ENCODE measurements around the gene CHST1. TPM values are rescaled to one million over a fixed set of nuclear protein-coding genes. Genes with fewer than 3 reads are reported as not detected.

CHST1 gene
- total and polyA plus RNA-seq, 9 donors: 3.4 to 12.9 (median 7.6) TPM

DNA sequence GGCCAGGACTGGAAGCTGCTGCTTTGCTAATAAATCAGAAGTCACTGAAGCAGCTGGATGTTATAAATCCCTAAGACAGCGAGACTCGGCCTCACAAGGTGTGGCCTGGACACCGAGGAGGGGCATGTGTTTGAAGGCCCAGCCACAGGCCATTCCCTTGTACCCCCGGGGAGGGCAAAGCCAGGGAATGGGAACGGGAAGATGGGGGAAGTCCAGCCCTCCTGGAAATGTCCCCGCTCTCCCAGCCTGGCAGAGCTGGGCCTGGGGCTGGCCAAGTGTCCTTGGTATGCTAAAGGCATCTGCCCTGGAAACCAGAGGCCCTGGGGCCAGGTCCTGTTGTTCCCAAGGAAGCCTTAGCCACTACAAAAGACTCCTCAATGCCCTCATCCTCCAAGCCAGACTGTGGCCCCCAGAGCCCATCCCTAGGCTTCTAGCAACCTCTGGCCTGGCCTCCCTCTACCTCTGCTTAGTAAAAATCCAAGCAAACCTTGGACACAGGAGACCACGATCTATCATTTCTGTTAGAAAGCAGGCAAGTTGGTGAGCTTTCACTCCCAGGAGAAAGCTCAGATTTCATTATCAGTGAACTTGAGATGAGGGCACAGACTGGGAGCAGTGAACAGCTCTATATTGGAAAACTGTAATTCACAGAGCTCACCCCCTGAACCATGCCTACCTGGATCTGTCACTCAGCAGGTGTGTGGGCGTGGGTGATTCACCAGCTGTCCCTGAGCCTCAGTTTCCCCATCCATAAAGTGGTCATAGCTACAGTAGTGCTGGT lies 11.0 kb downstream of the CHST1 start:
- TF ChIP-seq EP300 (IDR thresholded peaks at IDR 0.05) (no peak), CTCF (IDR thresholded peaks at IDR 0.05) (no peak), POLR2A (IDR thresholded peaks at IDR 0.05) (no peak)
- Histone ChIP-seq H3K9me3 (no peaks in the 10 kb centered on the region), H3K4me1 (ENCODE audit: insufficient read depth) (peaks cover 12% of the 10 kb centered on the region), H3K4me3 (no peak overlapping the region), H3K27ac (no peak overlapping the region), H3K27me3 (no peaks in the 10 kb centered on the region), H3K36me3 (no peaks in the 10 kb centered on the region)
- DNase-seq: peak in 2 of 5 donors; percentile 8
- 54 to 67% (median 57%) methylated on average over 8 of the region's 8 CpGs for WGBS, 3 donors
- intact Hi-C loops (cut with DNase I): loop anchor here (5.0 to 10.0 kb wide), 3 partner anchors 118 to 280 kb away; no protein-coding TSS in a partner anchor

DNA sequence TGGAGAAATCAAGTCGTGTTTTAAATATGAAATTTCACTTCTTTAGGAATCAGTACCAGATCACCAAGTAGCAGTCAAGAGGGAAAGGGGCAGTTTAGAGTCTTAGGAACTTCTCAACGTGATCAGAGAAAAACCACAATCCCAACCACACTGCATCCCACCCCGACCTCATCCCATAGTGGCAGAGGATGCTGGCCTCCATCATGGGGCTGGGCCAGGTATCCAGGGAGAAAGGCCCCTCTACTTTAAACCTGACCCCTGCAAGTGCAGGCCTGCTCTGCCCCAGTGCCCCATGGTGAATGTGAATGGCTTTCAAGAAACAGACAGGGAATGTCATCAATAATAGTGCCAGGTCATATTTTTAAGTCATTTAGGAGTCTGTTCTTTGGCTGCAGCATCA lies 12.1 kb downstream of the CHST1 start:
- intact Hi-C loops (cut with DNase I): loop anchor here in 3 of 4 donors (10.0 kb wide), 2 partner anchors 268 to 278 kb away; no protein-coding TSS in a partner anchor
- no peak overlapping the region for H3K4me3 ChIP-seq
- peaks cover 4% of the 10 kb centered on the region for H3K4me1 ChIP-seq (ENCODE audit: insufficient read depth)
- TF ChIP-seq EP300 (IDR thresholded peaks at IDR 0.05) (no peak), CTCF (IDR thresholded peaks at IDR 0.05) (no peak), POLR2A (IDR thresholded peaks at IDR 0.05) (no peak)
- no peaks in the 10 kb centered on the region for H3K27me3 ChIP-seq
- H3K9me3 ChIP-seq: no peaks in the 10 kb centered on the region
- H3K27ac ChIP-seq: no peak overlapping the region
- H3K36me3 ChIP-seq: no peaks in the 10 kb centered on the region
- 78 to 84% (median 80%) methylated on average over 3 of the region's 3 CpGs for WGBS, 3 donors
- DNase-seq: no peak

- TF ChIP-seq POLR2A (IDR thresholded peaks at IDR 0.05) (no peak), CTCF (IDR thresholded peaks at IDR 0.05) (no peak), EP300 (IDR thresholded peaks at IDR 0.05) (no peak)
- WGBS, 3 donors: 66 to 80% (median 74%) methylated on average over 6 of the region's 6 CpGs
- no peaks in the 10 kb centered on the region for H3K9me3 ChIP-seq
- H3K36me3 ChIP-seq: no peaks in the 10 kb centered on the region
- H3K27me3 ChIP-seq: no peaks in the 10 kb centered on the region
- H3K4me3 ChIP-seq: no peak overlapping the region
- no peak overlapping the region for H3K27ac ChIP-seq
- intact Hi-C loops (cut with DNase I): loop anchor here in 3 of 4 donors (10.0 kb wide), 2 partner anchors 268 to 278 kb away; no protein-coding TSS in a partner anchor
- H3K4me1 ChIP-seq (ENCODE audit: insufficient read depth): peaks cover 3% of the 10 kb centered on the region
- no peak for DNase-seq
Measured at GRCh38 chr11:45652781-45653180, 12.6 kb downstream of the CHST1 start.

DNA sequence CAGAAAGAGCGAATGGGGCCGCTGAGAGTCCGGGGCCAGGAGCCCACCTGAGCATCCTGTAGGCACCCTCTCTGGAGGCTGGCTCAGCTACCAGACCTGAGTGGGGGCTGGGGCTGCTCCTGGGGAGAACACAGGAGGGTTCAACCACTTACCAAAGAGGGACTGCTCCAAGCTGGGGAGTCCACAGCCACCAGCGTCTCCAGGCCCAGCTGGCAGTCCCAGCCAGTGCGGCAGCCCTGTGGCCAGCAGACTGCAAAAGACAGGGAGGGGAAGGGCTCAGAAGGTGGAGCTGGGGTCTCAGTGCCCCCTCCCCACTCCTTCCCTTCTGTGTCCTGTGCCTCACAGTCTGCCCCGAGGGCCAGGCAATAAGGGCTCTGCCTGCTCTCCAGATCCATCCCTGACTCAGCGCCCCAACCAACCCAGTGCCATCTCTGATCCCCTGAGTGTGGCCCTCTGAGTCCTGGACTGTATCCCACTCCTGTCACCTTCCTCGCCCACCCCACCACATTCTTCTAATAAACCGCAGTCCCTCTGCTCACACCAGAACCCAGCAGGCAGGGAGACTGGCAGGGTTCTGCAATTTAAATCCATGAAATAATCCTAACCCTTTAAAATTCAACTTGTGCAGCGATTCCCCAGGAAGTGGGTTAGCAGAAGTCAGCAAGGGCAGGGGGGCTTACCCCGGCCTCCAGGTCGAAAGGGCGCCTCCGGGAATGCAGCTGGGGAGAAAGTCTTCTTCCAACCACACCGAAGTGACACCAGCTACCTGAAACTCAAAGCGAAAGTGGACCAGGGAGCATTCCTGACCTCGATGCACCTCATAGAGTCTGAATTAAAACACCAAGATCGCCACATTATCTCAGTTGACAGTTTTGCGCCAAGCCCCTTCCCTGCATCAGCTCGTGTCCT lies 13.3 kb downstream of the CHST1 start:
- TF ChIP-seq CTCF (IDR thresholded peaks at IDR 0.05) (no peak), EP300 (IDR thresholded peaks at IDR 0.05) (no peak), POLR2A (IDR thresholded peaks at IDR 0.05) (no peak)
- no peaks in the 10 kb centered on the region for H3K27me3 ChIP-seq
- no peak overlapping the region for H3K4me3 ChIP-seq
- no peak overlapping the region for H3K27ac ChIP-seq
- DNase-seq: no peak
- peaks cover 3% of the 10 kb centered on the region for H3K4me1 ChIP-seq (ENCODE audit: insufficient read depth)
- H3K9me3 ChIP-seq: no peaks in the 10 kb centered on the region
- H3K36me3 ChIP-seq: no peaks in the 10 kb centered on the region
- intact Hi-C loops (cut with DNase I): loop anchor here in 3 of 4 donors (10.0 kb wide), 2 partner anchors 267 to 277 kb away; no protein-coding TSS in a partner anchor
- 78 to 82% (median 80%) methylated on average over 20 of the region's 20 CpGs for WGBS, 3 donors

All from ovary (tissue), 9 donors.